ENCODE measurements around the gene PM20D2. TPM values are rescaled to one million over a fixed set of nuclear protein-coding genes. Genes with fewer than 3 reads are reported as not detected.

Gene PM20D2
- polyA plus RNA-seq, 1 experiment, result 2.4 TPM

DNA sequence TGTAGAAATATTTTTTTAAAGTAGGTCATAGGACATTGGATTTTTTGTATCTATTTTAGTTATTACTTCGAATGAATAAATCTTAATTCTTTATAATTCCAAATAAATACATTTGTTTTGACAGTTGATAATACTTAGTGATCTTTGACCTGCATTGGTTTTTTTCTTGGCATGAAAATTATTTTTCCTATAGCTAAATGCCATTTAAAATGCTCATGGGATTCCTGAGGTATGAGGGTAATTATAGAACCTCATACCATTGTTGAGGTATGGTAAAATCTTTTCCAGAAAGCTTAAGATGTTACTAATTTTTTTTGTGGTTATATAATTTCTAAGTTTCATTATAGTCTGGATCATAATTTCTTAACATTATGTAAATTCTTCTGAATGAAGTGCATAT is 8.3 kb downstream of the PM20D2 start:
- TF ChIP-seq, protein P1, sequence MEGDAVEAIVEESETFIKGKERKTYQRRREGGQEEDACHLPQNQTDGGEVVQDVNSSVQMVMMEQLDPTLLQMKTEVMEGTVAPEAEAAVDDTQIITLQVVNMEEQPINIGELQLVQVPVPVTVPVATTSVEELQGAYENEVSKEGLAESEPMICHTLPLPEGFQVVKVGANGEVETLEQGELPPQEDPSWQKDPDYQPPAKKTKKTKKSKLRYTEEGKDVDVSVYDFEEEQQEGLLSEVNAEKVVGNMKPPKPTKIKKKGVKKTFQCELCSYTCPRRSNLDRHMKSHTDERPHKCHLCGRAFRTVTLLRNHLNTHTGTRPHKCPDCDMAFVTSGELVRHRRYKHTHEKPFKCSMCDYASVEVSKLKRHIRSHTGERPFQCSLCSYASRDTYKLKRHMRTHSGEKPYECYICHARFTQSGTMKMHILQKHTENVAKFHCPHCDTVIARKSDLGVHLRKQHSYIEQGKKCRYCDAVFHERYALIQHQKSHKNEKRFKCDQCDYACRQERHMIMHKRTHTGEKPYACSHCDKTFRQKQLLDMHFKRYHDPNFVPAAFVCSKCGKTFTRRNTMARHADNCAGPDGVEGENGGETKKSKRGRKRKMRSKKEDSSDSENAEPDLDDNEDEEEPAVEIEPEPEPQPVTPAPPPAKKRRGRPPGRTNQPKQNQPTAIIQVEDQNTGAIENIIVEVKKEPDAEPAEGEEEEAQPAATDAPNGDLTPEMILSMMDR (IDR thresholded peaks at IDR 0.05; ENCODE audit: insufficient read depth, low read depth, low read length), result no peak
- no peaks in the 10 kb centered on the region for H3K27me3 ChIP-seq (ENCODE audit: control insufficient read depth, insufficient read depth, low read length)
- no peak for DNase-seq (ENCODE audit: low read depth)
- ChIA-PET POLR2A (no interaction called here), CTCF (no interaction called here)
- H3K36me3 ChIP-seq (ENCODE audit: control insufficient read depth, insufficient read depth, low read length), result no peaks in the 10 kb centered on the region
- H3K4me3 ChIP-seq (ENCODE audit: low read depth, low read length), result no peak overlapping the region

DNA sequence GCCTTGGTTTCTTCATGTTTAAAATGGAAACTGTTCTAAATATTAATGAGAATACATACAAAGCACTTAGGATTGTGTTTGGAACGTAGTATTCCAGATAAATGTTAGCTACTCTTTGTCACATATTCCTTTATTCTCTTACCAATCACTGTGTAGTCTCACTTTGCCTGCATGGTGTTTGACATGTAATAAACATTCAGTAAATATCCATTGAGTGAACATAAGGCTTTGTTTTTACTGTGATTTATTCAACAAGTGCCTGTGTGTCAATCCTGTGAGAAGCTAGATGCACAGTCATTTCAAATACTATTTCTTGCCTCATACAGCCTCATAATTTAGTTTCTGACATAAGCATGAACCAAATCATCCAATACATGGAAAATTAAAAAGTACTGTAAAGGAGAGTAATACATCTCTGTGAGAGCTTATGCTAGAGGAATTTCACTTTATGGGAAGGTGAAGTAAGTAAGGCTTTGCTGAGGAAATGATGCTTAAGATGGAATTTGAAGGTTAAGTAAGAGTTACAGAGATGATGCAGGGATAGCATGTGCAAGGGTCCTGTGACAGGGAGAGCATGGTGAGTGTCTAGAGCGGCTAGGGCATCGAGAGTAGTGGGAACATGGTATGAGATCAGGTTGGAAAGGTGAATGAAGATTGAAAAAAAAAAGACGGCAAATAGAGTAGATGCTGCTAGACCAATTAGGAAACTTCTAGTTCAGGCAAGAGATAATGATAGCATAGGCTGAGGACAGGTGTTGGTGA is 14.7 kb downstream of the PM20D2 start:
- H3K27me3 ChIP-seq (ENCODE audit: control insufficient read depth, insufficient read depth, low read length), result no peaks in the 10 kb centered on the region
- DNase-seq (ENCODE audit: low read depth), result no peak
- H3K36me3 ChIP-seq (ENCODE audit: control insufficient read depth, insufficient read depth, low read length), result peaks cover 5% of the 10 kb centered on the region
- POLR2A ChIA-PET, result no interaction called here
- no peak overlapping the region for H3K4me3 ChIP-seq (ENCODE audit: low read depth, low read length)
- CTCF ChIA-PET, result interaction anchor here (0.6 kb wide), 1 partner anchor 126 kb away, joined by 3 read pairs; no protein-coding TSS in a partner anchor
- TF ChIP-seq, protein P1 (IDR thresholded peaks at IDR 0.05; ENCODE audit: insufficient read depth, low read depth, low read length), result no peak

DNA sequence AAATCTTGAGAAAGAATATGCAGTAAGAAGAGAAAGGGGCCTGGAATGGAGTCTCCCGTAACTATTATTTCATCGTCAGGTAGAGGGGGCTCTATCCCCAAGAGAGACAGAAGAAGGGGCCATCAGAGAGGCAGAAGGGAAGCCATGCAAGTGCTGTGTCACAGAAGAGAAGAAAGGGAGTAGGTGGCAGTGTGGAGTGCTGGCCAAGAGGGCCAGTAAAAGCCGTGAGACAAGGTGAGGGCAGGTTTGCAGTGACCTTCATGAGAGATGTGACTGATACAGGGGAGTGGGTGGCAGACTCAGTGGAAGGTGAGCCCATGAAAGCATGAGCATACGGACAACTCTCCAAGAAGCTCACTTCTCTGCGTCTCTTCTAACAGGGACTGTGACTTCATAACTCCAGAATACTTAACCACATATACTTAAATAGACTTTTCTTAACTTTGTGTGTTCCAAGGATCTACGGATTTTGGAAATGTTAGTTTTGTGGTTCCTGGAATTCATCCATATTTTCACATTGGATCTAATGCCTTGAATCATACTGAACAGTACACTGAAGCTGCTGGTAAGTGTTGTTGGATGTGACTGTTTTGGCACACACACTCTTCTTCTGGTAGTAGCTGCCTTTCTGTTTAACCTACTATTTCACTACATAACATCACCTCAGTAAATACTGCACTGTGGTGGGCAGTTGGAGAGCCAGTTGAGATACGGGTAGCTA is 15.6 kb downstream of the PM20D2 start:
- DNase-seq (ENCODE audit: low read depth), result no peak
- peaks cover 5% of the 10 kb centered on the region for H3K36me3 ChIP-seq (ENCODE audit: control insufficient read depth, insufficient read depth, low read length)
- no peaks in the 10 kb centered on the region for H3K27me3 ChIP-seq (ENCODE audit: control insufficient read depth, insufficient read depth, low read length)
- no peak overlapping the region for H3K4me3 ChIP-seq (ENCODE audit: low read depth, low read length)
- ChIA-PET CTCF (interaction anchor here (0.6 kb wide), 1 partner anchor 179 kb away, joined by 3 read pairs; no protein-coding TSS in a partner anchor), POLR2A (interaction anchor here (0.6 kb wide), 1 partner anchor 8 kb away, joined by 3 read pairs; no protein-coding TSS in a partner anchor)
- TF ChIP-seq, protein P1 (IDR thresholded peaks at IDR 0.05; ENCODE audit: insufficient read depth, low read depth, low read length), result no peak

DNA sequence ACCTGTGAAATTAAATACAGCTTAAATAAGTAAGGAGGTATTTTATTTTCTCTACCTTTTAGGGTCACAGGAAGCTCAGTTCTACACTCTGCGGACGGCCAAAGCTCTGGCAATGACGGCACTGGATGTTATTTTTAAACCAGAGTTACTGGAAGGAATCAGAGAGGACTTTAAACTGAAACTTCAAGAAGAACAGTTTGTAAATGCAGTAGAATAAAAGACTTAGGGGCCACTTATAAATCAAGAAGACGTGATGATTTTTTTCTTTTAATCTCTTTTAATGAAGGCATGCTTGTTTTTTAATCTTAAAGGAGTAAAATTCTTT is 16.2 kb downstream of the PM20D2 start:
- no peak overlapping the region for H3K4me3 ChIP-seq (ENCODE audit: low read depth, low read length)
- TF ChIP-seq, protein P1 (IDR thresholded peaks at IDR 0.05; ENCODE audit: insufficient read depth, low read depth, low read length), result no peak
- CTCF ChIA-PET, result interaction anchor here (0.6 kb wide), 1 partner anchor 180 kb away, joined by 3 read pairs; no protein-coding TSS in a partner anchor
- no peak for DNase-seq (ENCODE audit: low read depth)
- peaks cover 5% of the 10 kb centered on the region for H3K36me3 ChIP-seq (ENCODE audit: control insufficient read depth, insufficient read depth, low read length)
- no peaks in the 10 kb centered on the region for H3K27me3 ChIP-seq (ENCODE audit: control insufficient read depth, insufficient read depth, low read length)
- POLR2A ChIA-PET, result no interaction called here

DNA sequence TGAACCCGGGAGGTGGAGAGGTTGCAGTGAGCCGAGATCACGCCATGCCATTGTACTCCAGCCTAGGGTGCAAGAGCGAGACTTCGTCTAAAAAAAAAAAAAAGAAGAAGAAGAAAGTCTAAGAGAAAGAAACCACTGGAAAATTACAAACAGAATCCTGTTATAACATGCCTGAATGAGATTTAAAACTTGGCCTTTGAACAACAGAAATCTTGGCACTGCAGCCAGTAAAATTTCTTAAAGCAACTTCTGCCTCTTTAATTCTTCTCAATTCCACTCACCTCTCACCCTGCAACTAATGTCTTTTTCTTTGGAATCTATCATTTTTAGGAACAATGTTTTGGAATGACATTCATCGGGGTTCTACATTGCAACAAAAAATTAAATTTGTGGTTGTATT is 26.3 kb downstream of the PM20D2 start:
- no peaks in the 10 kb centered on the region for H3K36me3 ChIP-seq (ENCODE audit: control insufficient read depth, insufficient read depth, low read length)
- ChIA-PET POLR2A (no interaction called here), CTCF (no interaction called here)
- H3K4me3 ChIP-seq (ENCODE audit: low read depth, low read length), result no peak overlapping the region
- H3K27me3 ChIP-seq (ENCODE audit: control insufficient read depth, insufficient read depth, low read length), result no peaks in the 10 kb centered on the region
- DNase-seq (ENCODE audit: low read depth), result no peak
- TF ChIP-seq, protein P1 (IDR thresholded peaks at IDR 0.05; ENCODE audit: insufficient read depth, low read depth, low read length), result no peak

All from BJ (cell line).